DMS79 (cell line): Measurements from ENCODE around the gene SOX6.
"Not testable (repeated sequence)": the region's sequence is repeated elsewhere in the genome, so short reads cannot be mapped to it uniquely, and the experiment has no call there.

Source experiments
- DNase-seq: peaks from one replicate; lab custom pipeline; 2025; lab: John Stamatoyannopoulos, UW

SOX6 gene

DNA sequence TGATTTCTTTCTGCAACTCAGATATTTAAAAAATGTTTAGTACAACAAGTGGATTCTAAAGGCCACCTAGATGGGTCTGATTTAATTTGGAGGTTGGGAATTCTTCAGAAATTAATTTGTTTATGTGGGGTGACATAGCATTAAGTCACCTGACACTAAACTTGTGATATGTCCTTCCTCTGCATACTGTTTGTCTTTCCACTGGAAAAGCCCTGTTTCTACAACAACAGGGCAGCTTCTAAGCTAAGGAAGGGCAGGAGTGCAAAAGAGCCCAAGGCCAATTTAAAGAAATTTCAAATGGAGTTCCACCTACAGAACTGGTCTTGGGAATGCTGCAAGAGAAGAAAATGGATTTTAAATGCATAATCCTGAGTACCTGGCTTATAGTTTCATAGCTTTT is 319.2 kb downstream of the SOX6 start:
- DNase-seq: no peak

DNA sequence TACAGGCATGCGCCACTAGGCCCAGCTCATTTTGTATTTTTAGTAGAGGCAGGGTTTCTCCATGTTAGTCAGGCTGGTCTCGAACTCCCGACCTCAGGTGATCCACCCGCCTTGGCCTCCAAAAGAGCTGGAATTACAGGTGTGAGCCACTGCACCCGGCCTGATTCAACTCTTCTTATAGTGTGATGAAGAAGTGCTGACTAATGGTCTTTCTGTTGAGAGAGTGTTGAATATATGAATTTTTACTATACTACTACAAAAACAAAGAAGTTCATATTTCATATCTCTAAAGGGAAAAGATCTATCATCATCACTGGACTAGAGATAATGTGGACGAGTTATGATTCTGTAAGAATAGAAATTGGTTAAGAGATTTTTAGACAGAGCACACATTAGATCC is 320.1 kb downstream of the SOX6 start:
- DNase-seq: no peak

DNA sequence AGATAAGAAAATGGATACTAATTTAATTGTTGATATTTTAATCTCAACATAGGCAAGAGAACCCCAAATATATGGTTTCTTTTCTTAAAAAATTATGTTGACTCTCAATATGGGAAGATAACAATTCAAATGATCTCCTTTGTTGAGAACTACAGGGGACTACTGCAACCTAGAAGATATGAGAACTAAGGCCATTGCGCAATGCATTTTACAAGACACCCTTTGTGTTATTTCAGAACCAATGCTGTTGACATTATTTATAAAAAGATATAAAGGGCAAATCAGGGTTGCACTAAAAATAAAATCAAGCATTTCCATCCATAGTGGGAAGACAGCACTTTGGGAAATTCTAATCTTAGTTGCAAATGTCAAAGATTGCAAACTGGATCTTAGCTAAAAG is 322.3 kb downstream of the SOX6 start:
- no peak for DNase-seq

DNA sequence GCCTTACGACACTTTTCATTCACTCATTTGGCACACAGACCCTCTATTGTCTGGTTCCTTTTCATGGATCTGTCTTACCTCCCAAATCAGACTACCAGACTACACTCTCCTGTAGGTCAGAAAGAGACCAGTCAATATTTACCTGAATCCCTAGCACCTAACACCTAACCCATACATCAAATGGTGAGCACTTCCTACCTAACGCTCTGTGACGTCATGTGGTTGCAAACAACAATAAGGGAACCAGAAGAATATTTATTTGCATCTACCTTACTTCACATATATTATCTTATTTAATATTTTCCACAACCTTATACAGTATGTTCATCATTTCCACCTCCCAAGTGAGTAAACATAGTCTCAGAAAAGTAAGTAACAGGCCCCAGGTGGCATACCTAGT is 323.4 kb downstream of the SOX6 start:
- no peak for DNase-seq

DNA sequence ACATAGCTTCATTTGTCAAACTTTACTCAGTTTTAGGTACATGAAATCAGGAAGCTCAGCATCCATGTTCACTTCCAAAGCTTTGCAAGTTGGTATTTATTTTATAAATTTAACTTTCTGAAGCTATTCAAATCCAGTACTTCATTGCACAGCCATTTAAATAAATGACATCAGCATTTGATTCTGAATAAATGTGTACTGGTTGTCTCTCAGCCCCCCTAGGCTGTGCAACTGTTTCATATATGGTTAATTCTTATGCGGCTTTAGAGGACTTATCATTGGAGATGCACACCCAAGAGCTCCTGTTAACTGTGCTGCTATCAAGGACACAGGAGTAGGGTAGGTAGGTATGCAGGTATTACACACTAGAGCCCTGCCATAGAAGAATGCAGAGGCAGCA is 325.1 kb downstream of the SOX6 start:
- no peak for DNase-seq

DNA sequence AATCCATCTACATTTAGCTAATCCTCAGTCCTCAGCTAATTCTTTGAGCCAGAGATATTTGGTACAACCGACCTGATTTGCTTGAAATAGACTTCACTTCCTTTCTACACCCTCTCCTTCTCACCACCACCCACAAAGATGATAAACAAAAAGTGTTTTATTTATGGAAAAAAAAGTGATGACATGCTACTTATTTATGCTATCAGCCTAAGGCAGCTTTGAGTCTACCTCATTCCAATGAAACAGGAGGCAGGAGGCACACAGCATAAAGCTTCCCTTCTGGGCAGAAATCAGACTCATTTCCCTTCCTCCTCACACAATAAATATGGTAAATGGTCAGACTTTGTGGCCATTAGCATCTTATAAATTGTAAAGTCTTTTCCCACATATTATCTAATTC is 325.7 kb downstream of the SOX6 start:
- no peak for DNase-seq

DNA sequence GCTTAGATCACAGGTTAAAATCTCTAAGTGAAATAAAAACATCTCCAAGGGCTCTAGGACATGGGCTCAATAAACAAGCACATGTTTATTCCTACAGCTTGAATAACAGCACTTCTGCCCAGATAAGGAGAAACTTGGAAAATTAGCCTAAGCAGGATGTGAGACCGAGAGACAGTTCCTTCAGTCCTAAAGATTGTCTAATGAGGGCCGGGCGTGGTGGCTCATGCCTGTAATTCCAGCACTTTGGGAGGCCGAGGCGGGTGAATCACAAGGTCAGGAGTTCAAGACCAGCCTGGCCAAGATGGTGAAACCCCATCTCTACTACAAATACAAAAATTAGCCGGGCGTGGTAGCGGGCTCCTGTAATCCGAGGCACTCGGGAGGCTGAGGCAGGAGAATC is 327.2 kb downstream of the SOX6 start:
- not testable (repeated sequence) for DNase-seq

DNA sequence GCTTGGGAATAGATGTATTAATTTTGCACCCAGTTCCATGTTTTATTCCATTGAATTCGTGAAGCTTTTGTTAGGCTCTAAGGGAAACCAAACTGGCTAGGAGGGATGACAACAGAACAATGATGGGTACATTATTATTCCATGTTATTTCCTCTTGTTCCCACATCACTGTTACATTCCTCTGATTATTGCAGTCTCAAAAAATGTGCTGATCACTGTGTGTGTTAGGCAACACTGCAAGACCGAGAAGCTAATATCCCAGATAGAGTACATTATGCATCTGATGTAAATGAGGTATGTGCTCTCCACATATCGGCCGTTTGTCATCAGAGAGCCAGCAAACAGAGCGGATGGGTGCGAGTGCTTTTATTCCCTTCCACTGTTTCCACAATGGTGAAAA is 327.9 kb downstream of the SOX6 start:
- no peak for DNase-seq

DNA sequence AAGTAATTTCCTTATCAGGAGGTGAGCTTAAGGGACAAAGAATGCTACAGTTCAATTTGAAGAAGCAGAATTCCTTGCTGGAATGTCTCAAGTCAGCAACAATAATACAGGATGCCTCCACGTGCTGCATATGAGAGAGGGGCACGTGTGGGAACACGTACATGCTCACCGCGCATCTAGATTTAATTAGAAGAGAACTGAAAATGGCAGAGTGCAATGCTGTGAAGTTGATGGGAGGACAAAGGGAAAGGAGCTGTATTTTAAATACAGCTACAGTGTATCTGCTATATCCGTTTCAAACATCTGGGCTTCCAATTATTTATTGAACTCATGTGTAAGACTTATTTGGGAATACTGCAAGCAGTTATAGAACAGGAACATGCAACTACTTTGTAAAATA is 328.7 kb downstream of the SOX6 start:
- DNase-seq: no peak

DNA sequence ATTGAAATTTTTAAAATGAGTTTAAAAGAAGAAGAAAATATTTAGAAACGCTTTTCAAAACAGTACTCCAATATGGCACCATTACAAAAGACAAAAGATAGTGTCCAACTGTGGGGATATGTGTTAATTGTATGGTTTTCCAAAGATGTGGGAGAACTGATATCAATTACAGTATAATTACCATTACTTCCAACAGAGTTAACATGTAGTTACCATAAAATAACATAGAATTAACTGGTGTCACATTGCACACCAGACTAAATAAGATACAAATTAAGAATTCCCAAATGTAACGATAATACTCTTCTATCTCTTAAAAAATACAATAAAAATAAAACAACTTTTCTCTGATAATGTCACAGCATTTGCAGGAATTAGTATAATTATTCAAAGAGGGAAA is 329.5 kb downstream of the SOX6 start:
- no peak for DNase-seq

DNA sequence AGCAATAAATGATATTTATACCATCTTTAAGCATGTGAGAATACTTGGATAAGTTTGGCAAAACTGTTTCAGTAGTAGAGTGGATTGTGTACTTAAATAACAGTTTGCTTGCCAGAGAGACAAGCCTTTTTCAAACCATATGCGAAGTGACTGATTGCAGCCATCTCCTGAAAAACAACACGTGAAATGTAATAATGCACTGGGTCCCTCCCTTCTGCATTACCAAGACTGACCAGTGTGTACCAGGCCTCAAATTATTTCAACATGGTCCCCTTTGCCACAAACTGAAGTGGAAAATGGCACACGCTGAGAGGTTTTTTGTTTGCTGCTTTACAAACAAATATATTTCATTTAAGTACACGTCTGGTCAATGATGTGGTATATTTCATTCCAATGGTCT is 337.4 kb downstream of the SOX6 start:
- no peak for DNase-seq

DNA sequence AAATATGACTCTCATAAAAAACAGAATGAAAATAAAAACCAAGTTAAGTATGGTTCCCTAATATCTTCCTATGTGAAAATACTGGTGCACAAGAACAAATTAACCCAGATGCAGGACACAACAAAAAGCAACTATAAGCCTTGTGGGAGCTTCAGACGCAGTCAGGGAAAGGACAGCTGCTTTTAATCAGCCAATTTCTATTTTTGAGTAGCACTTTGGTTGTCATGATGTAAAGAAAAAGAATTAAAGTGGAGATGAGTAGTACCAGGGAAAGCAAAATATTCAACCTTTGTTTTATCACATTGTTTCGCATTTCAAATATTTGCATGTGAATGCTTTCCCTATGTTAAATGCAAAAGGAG is 339.9 kb downstream of the SOX6 start:
- no peak for DNase-seq

DNA sequence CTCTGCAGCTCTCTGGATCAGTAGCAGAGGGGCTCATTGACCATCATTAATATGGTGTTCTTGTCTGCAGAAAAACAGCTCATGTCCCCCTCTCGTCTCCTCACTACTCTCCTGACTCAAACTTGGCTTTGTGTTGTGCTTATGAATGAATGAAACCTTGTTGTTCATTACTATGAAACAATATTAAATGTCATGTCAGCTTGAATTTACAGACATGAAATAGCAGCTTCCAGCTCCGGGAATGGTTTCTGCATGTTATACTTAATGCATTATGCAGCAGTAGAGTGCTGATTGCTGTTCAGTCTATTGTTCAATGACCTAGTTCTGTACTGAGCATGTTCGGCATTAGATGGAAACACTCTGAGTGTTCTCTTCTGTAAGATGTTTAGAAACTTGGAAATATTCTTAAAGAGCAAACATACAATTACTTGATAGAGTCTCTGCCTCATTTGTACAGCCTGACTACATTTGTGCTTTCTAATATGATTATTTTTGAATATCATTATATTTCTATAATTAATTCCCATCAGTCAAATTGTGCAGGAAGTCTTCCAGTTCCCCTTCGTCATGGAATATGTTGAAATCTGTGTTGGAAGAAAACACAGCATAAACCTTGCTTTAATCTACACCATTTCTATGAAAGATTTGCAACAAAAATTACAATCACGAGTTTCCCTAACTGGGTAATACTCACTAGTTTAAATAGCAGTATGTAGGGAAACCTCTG is 340.4 kb downstream of the SOX6 start:
- DNase-seq: no peak

DNA sequence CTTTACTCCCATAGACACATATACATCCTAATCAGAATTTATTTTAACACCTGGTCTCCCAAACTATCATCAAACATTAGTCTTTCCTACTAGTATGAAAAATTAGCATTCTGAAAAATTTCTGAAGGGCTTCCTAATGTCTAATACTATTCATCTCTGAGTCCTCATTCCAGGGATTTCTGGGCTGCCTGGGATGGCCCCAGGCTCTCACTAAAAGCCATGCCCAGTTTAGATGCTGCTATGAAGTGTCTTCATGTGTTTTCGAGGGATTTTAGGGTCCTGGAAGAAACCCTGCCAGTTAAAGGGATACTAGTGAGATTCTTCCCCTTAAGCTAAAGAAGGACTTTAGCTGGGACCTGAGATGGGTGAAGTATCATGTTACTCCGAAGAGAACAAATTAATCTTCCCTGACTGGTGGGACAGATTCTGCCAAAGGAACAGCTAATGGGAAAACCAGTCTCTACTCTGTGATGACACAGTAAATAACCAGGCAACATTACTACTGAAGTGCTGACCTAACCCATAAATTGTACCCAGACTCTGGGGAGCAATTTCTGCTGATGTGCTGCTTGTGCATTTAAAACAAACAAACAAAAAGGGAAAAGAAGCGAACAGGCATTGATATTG is 342.6 kb downstream of the SOX6 start:
- DNase-seq: no peak

DNA sequence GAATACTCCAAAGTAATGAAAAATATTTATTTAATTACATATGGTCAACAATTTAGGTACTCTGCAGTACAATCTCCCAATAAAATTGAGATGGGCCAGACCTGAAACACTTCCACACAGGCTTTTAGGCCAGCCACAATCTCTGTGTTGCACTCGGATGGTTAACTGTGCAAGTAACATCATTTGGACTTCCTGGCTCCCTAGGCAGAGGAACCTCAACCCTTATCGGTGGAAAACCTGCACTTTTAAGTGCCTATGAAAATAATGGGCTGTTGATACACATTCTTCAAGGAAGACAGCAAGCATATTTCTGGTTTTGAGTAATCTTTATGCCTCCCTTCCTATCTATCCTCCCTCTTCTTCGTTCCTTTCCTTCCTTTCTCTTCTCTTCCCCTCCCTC is 343.1 kb downstream of the SOX6 start:
- no peak for DNase-seq

DNA sequence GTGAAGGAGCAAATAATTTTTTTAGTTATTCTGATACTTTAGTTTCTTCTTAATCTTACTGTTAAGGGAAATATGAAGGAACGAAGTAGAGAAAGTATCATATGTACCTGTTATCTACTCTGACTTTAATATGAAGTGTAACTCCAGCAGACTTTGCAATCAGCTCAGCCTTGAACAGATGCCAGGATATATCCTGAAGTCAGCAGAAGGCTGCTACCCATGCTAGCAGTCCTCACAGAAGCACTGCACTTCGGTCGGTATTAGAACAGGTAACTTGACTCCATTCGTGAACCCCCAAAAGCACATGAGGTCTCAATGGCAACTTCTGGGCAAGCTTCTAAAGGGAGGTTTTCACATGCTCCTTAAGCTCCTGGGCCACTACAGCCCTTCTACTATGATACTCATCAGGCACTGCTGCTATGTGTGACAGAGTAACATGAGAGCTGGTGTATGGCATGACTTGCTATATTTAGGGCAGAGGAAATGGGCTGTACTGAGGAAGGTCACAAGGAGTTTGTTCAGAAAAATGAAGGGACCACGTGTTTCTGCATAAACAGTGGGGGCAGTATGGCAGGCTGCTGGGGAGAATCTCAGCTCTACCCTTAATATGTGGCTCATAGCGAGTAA is 344.1 kb downstream of the SOX6 start:
- no peak for DNase-seq

DNA sequence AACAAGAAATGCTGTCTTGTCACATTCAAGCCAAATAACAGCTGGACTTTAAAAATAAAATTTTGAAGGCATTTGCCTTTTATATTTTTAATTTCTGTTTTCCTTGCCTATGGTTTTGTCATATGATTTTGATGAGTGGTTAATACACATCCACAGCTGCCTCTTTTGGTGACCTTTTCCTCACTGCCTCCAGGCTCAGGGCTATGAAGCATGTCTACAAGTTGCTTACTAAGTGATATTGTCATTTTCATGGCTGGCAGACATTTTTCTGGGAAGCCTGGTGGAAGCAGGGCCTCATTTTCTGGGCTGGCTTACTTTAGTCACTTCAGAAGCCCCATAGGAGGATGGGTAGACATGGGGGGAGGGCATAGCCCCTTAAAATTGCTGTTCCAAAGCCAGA is 344.9 kb downstream of the SOX6 start:
- no peak for DNase-seq

DNA sequence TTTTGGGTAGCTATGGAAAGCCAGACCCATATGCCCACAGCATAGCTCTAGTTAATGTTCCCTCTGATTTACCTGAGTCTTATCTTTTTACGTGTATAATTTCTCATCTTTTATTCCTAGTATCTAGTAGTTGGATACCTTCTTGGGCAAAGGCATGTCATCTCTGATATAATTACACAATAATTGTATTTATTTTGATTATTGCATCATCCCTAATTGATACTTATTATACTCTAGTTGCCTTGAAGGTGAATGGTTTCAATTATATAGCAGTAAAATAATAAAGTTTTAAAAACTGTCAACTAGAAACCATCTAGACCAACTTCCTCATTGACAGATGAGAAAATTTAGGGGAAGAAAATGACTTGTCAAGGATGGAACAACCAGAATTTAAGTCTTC is 347.3 kb downstream of the SOX6 start:
- DNase-seq: no peak

DNA sequence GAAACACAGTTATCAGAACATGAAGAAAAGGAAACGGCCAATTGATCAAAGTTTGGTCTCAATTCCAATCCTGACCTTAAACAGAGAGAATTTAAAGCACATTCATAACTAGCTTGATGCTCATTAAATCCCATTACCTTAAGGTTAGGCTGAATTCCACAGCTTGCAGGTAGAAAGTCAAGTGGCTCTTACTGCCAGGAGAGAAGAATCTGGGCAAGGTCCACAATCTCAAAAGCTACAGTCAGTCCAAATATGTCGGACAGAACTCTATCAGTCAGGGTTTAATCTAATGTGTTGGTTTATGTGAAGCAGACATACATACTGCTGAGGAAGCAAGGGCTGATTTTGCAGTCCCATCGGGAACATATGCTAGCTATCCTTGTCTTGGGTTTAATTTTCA is 348.8 kb downstream of the SOX6 start:
- DNase-seq: no peak

DNA sequence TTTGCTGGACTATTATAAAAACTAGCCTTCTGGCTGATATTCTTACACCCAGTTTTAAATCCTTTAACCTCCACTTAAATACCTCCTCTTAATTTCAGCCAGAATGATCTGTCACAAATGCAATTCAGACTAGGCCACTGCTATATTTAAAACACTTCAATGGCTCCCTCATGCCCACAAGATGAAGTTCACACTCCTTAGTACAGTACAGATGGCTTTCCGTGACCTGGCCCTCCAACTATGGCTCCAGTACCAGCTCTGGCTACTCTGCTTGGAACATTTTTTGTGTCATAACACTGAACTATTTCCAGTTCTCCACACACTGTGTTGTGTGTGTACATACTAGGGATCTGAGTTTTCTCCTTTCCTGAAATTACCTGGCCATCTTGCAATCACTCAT is 353.4 kb downstream of the SOX6 start:
- DNase-seq: no peak

DNA sequence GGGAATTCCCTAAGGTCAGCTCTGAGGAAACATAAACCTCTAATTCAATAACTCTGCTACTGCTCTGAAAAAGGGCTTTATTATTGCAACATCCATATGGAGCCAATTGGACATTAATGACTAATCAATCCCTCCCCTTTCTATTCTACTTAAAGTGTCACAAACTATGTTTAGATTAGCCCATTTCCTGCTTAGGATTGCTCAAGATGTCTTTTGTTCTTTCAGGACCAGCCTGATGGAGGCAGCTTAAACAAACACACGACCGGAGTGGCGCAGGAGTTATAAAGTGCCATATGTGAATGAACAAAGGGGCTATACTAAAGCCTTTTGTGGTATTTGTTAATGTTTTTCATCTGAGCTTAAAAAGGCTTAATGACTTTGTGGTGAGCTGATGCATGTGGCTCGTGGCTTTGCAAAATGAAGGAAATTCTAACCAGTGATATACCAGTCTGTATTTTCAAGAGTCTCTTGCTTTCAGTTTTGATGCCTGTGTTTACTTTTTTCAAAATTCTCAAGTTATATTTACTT is 354.4 kb downstream of the SOX6 start:
- peak; percentile 88 for DNase-seq

DNA sequence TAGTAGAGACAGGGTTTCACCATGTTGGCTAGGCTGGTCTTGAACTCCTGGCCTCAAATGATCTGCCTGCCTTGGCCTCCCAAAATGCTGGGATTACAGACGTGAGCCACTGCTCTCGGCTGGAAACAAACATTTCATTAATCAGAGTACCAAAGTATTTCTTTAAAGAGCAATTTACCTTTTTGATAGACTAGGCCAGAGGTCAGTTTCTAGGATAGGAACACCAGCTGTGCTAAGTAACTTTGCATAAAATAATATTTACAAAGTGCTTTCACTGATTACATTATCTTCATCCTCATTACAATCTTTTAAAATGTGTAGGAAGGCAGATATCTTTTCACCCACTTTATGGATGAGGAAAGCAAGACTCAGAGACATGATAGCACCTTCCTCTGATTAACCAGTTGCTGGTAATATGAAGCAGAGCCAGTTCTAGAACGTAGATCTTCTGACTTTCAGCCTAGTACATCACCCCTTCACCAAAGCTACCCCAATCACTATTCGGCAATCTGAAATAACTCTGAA is 355.2 kb downstream of the SOX6 start:
- no peak for DNase-seq

DNA sequence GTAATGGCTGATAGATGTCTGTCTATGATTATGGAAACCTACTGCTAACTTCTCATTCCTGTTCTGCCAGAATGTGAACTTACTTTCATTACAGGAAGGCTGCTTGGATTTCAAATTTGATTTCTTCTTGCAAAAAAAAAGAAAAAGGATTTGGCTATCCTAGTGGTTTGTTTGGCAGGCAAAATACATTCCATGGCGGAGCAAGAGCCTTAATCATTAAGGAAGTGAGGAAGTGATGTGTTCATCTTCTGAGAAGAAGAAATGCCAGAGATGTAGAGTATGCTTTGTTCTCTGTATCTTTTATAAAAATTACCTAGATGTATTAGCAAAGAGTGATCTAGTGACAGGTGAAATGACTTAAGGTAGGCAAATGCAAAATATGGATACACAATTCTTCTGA is 356.3 kb downstream of the SOX6 start:
- no peak for DNase-seq
